IMR-90 (cell line): ENCODE measurements around the gene CASP7. TPM values are rescaled to one million over a fixed set of nuclear protein-coding genes. Genes with fewer than 3 reads are reported as not detected.

Experiments
- ATAC-seq: fragments of 200-7000 bp; cut with Tn5 transposase; 2 replicates; pipeline ENCODE4 v1.9.1; 2020; ENCODE audit warnings: low read depth, mild to moderate bottlenecking, moderate library complexity
- BruUV-seq: library from RNA; stranded (reverse); fragments of 400-500 nt; replicated peaks from 2 replicates; lab custom pipeline; 2021; lab: Mats Ljungman, UMichigan
- CTCF ChIA-PET: fragments of 300-600 bp; formaldehyde crosslinking; extraction: SDS; loops from one replicate; lab custom pipeline; 2021; ENCODE audit warnings: antibody characterized with exemption; lab: Yijun Ruan, JAX
- POLR2A ChIA-PET: fragments of 300-600 bp; sonication (Branson Sonifier 250); formaldehyde crosslinking; loops from one replicate; lab custom pipeline; 2022; ENCODE audit warnings: antibody characterized with exemption; ENCODE audit not compliant: unreplicated experiment; lab: Charles Lee
- DNase-seq: peaks from one replicate; pipeline ENCODE4 v3.0.0; 2013
- H2AFZ ChIP-seq: replicated peaks from 2 replicates; pipeline ENCODE3; 2013; ENCODE audit warnings: low read length, mild to moderate bottlenecking; ENCODE audit not compliant: poor library complexity
- H2AK5ac ChIP-seq: 2 replicates; pipeline ENCODE4 v1.6.1; 2013; ENCODE audit warnings: low read depth, low read length, inconsistent platforms
- H2AK9ac ChIP-seq: replicated peaks from 2 replicates; pipeline ENCODE3; 2013; ENCODE audit warnings: mild to moderate bottlenecking, low read depth, low read length, moderate library complexity; ENCODE audit not compliant: poor library complexity
- H2BK120ac ChIP-seq: 2 replicates; pipeline ENCODE4 v1.6.1; 2013; ENCODE audit warnings: low read depth, low read length, inconsistent platforms
- H2BK15ac ChIP-seq: 3 replicates; pipeline ENCODE4 v1.6.1; 2013; ENCODE audit warnings: low read depth, low read length, inconsistent platforms
- H2BK20ac ChIP-seq: 2 replicates; pipeline ENCODE4 v1.6.1; 2013; ENCODE audit warnings: low read depth, mild to moderate bottlenecking, inconsistent platforms, low read length, moderate library complexity
- H2BK5ac ChIP-seq: 2 replicates; pipeline ENCODE4 v1.6.1; 2013; ENCODE audit warnings: mild to moderate bottlenecking, low read depth, low read length, inconsistent platforms; ENCODE audit not compliant: poor library complexity, severe bottlenecking
- H3K14ac ChIP-seq: replicated peaks from 2 replicates; pipeline ENCODE4 v1.6.1; 2013; ENCODE audit warnings: low read depth, low read length, inconsistent platforms
- H3K18ac ChIP-seq: 2 replicates; pipeline ENCODE4 v1.6.1; 2013; ENCODE audit warnings: low read depth, low read length, control low read depth
- H3K23ac ChIP-seq: 2 replicates; pipeline ENCODE4 v1.6.1; 2013; ENCODE audit warnings: low read depth, low read length, inconsistent platforms
- H3K27ac ChIP-seq: 2 replicates; pipeline ENCODE4 v1.5.1; 2013; ENCODE audit warnings: mild to moderate bottlenecking, control low read depth, low read length; ENCODE audit not compliant: insufficient read depth
- H3K27me3 ChIP-seq: 2 replicates; pipeline ENCODE4 v1.6.1; 2013; ENCODE audit warnings: low read length; ENCODE audit not compliant: control insufficient read depth, insufficient read depth
- H3K36me3 ChIP-seq: 2 replicates; pipeline ENCODE4 v1.6.1; 2013; ENCODE audit warnings: low read length, mixed read lengths; ENCODE audit not compliant: control insufficient read depth, insufficient read depth
- H3K4ac ChIP-seq: 2 replicates; pipeline ENCODE4 v1.6.1; 2013; ENCODE audit warnings: low read depth, low read length, inconsistent platforms
- H3K4me1 ChIP-seq: 2 replicates; pipeline ENCODE4 v1.6.1; 2013; ENCODE audit warnings: low read length, mixed read lengths; ENCODE audit not compliant: control insufficient read depth, insufficient read depth
- H3K4me2 ChIP-seq: 2 replicates; pipeline ENCODE4 v1.6.1; 2013; ENCODE audit warnings: low read depth, mild to moderate bottlenecking, control low read depth, low read length, moderate library complexity
- H3K4me3 ChIP-seq: 2 replicates; pipeline ENCODE4 v1.5.1; 2013; ENCODE audit warnings: low read depth, mild to moderate bottlenecking, control low read depth, low read length, moderate library complexity; ENCODE audit not compliant: insufficient read depth
- H3K56ac ChIP-seq: 2 replicates; pipeline ENCODE4 v1.6.1; 2013; ENCODE audit warnings: low read length, inconsistent platforms; ENCODE audit not compliant: insufficient read depth; ENCODE audit errors: extremely low read depth
- H3K79me1 ChIP-seq, 2 experiments: 2 replicates each; pipeline ENCODE4 v1.6.1; 2013; ENCODE audit warnings: low read length in 2 of 2, inconsistent platforms in 1 of 2, low read depth in 1 of 2
- H3K9ac ChIP-seq: 2 replicates; pipeline ENCODE4 v1.6.1; 2013; ENCODE audit warnings: low read depth, low read length, control low read depth
- H3K9me1 ChIP-seq: 2 replicates; pipeline ENCODE4 v1.6.1; 2013; ENCODE audit warnings: low read length, inconsistent platforms; ENCODE audit not compliant: insufficient read depth
- H3K9me3 ChIP-seq: 2 replicates; pipeline ENCODE4 v1.6.1; 2013; ENCODE audit warnings: low read length; ENCODE audit not compliant: control insufficient read depth, insufficient read depth
- H4K20me1 ChIP-seq: 2 replicates; pipeline ENCODE4 v1.6.1; 2013; ENCODE audit warnings: low read length, inconsistent platforms; ENCODE audit not compliant: insufficient read depth
- H4K5ac ChIP-seq: 2 replicates; pipeline ENCODE4 v1.6.1; 2013; ENCODE audit warnings: mild to moderate bottlenecking, low read depth, low read length, control low read depth
- H4K8ac ChIP-seq, 2 experiments: 2 replicates each; pipeline ENCODE4 v1.6.1; 2013; ENCODE audit warnings: low read depth in 2 of 2, low read length in 2 of 2, control low read depth in 1 of 2, inconsistent platforms in 1 of 2
- H4K91ac ChIP-seq: 2 replicates; pipeline ENCODE4 v1.6.1; 2013; ENCODE audit warnings: low read depth, low read length, inconsistent platforms; ENCODE audit not compliant: insufficient read depth
- BHLHE40 ChIP-seq: fragments of 150-350 bp; IDR thresholded peaks from 2 replicates; pipeline ENCODE4 v1.6.1; 2016; ENCODE audit warnings: mild to moderate bottlenecking, low read depth, low read length
- CEBPB ChIP-seq: IDR thresholded peaks from 2 replicates; pipeline ENCODE4 v1.6.1; 2012; ENCODE audit warnings: low read depth, low read length, improper control_type of control experiment
- CHD1 ChIP-seq: IDR thresholded peaks from 2 replicates; pipeline ENCODE4 v1.6.1; 2012; ENCODE audit warnings: low read depth, low read length, improper control_type of control experiment
- FOS ChIP-seq: fragments of 150-350 bp; IDR thresholded peaks from 2 replicates; pipeline ENCODE4 v1.6.1; 2016; ENCODE audit warnings: low read depth, low read length
- MAFK ChIP-seq: IDR thresholded peaks from 2 replicates; pipeline ENCODE4 v1.6.1; 2012; ENCODE audit warnings: low read depth, low read length, improper control_type of control experiment
- MAZ ChIP-seq: IDR thresholded peaks from 2 replicates; pipeline ENCODE4 v1.6.1; 2012; ENCODE audit warnings: low read depth, mild to moderate bottlenecking, low read length, improper control_type of control experiment, moderate library complexity, borderline replicate concordance
- MXI1 ChIP-seq: IDR thresholded peaks from 2 replicates; pipeline ENCODE4 v1.6.1; 2012; ENCODE audit warnings: low read depth, mild to moderate bottlenecking, low read length, moderate library complexity, borderline replicate concordance
- NFE2L2 ChIP-seq: fragments of 150-350 bp; IDR thresholded peaks from 2 replicates; pipeline ENCODE4 v1.6.1; 2016; ENCODE audit warnings: low read depth, mild to moderate bottlenecking, low read length
- POLR2A ChIP-seq: IDR thresholded peaks from 2 replicates; pipeline ENCODE4 v1.6.1; 2012; ENCODE audit warnings: mild to moderate bottlenecking, low read depth, low read length
- RAD21 ChIP-seq: IDR thresholded peaks from 2 replicates; pipeline ENCODE4 v1.6.1; 2012; ENCODE audit warnings: low read length, improper control_type of control experiment
- RCOR1 ChIP-seq: IDR thresholded peaks from 2 replicates; pipeline ENCODE4 v1.6.1; 2012; ENCODE audit warnings: mild to moderate bottlenecking, low read length, improper control_type of control experiment; ENCODE audit not compliant: insufficient replicate concordance
- RFX5 ChIP-seq: IDR thresholded peaks from 2 replicates; pipeline ENCODE4 v1.8.0; 2012; ENCODE audit warnings: low read depth, mild to moderate bottlenecking, low read length, moderate library complexity
- SMC3 ChIP-seq: fragments of 150-350 bp; IDR thresholded peaks from 2 replicates; pipeline ENCODE4 v1.6.1; 2016; ENCODE audit warnings: low read depth, mild to moderate bottlenecking, antibody characterized with exemption, low read length, moderate library complexity
- WGBS, 2 experiments: methylation state at CpG; one replicate each; pipeline versions ENCODE4 v1.1.5 to v1.1.7; 2013; ENCODE audit warnings: missing lambda C conversion rate in 2 of 2; ENCODE audit not compliant: insufficient read length in 1 of 2; ENCODE audit errors: extremely low coverage in 2 of 2; 5-methylcytosine and 5-hydroxymethylcytosine counted together
- dilution Hi-C: fragments of 300-500 bp; cut with HindIII; formaldehyde crosslinking; loops from one replicate; pipeline ENCODE4 v1.14.3; 2018; ENCODE audit warnings: low sequenced_read_pairs; ENCODE audit not compliant: unreplicated experiment
- in situ Hi-C: fragments of 300-500 bp; cut with MboI; formaldehyde crosslinking; loops from 3 replicates; pipeline ENCODE4 v1.14.3; 2019; ENCODE audit warnings: low sequenced_read_pairs, inconsistent platforms, mixed read lengths
- intact Hi-C: fragments of 100-400 bp; cut with micrococcal nuclease; formaldehyde crosslinking; loops from 2 replicates; pipeline ENCODE4 v1.10.0; 2022
- polyA plus RNA-seq, 3 experiments: library from polyadenylated mRNA; depleted of rRNA; stranded (reverse); fragments of >200 nt; gene quantifications; 2 replicates each; pipeline ENCODE4 v1.2.3, GENCODE V29; 2012; ENCODE audit warnings: low replicate concordance in 1 of 3
- total RNA-seq: library from RNA; depleted of rRNA; stranded (reverse); fragments of >200 nt; gene quantifications from 2 replicates; pipeline ENCODE4 v1.2.3, GENCODE V29; 2012
- TF ChIP-seq, protein P1 (sequence below): conservative IDR thresholded peaks from 2 replicates; pipeline ENCODE4 v1.5.1; 2012; ENCODE audit warnings: mild to moderate bottlenecking, low read depth, low read length, improper control_type of control experiment
- TF ChIP-seq, protein P2 (sequence below): fragments of 150-350 bp; IDR thresholded peaks from 2 replicates; pipeline ENCODE4 v1.6.1; 2016; ENCODE audit warnings: low read depth, mild to moderate bottlenecking, low read length, moderate library complexity, borderline replicate concordance
- TF ChIP-seq, protein P3 (sequence below): fragments of 150-350 bp; IDR thresholded peaks from 2 replicates; pipeline ENCODE4 v1.6.1; 2017; ENCODE audit warnings: mild to moderate bottlenecking, antibody characterized with exemption, low read length, low read depth

The CASP7 gene
- total and polyA plus RNA-seq, 2 of the 4 experiments (the other 2 are of a cell fraction) = 15.1 to 16.7 TPM

DNA sequence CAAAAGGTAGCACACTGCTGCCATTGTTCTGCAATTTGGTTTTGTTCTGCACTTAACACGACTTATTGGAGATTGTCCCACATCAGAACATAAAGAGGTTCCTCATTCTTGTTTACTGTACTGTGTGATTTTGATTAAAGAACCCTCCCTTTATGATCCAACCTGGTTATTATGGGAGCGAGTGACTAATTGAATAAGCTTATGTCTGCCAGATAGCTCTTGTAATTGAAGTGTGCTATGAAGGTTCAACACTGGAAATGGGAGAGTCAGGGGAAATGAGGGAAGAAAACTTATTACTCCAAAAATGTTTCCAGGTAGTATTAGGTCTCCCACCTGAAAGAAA, 33.9 kb downstream of the CASP7 start:
- POLR2A ChIA-PET = no interaction called here
- in situ Hi-C loops (no loop called here), intact Hi-C loops (no loop called here), dilution Hi-C loops (no loop called here)
- Histone ChIP-seq H4K91ac (no peak overlapping the region), H3K36me3 (peaks cover 5% of the 10 kb centered on the region; the same call in 1 of the 2 replicates), H3K4me2 (no peak overlapping the region), H3K14ac (no peak overlapping the region), H4K20me1 (peaks cover 19% of the 10 kb centered on the region), H3K56ac (no peak overlapping the region), H2AFZ (no peak overlapping the region), H3K4ac (no peak overlapping the region), H2AK5ac (no peak overlapping the region), H3K9me3 (no peaks in the 10 kb centered on the region), H3K4me1 (peaks cover 4% of the 10 kb centered on the region), H3K18ac (no peak overlapping the region), H3K9me1 (peaks cover 8% of the 10 kb centered on the region; the same call in 1 of the 2 replicates), H2BK20ac (no peak overlapping the region), H2BK5ac (no peak overlapping the region), H4K8ac (no peak overlapping the region), H2BK120ac (no peak overlapping the region), H3K4me3 (no peak overlapping the region), H3K27me3 (no peaks in the 10 kb centered on the region), H2AK9ac (no peak overlapping the region), H2BK15ac (no peak overlapping the region), H3K23ac (no peak overlapping the region), H4K5ac (no peak overlapping the region), H3K79me1 (peaks cover 8 to 37% of the 10 kb centered on the region in 2 experiments), H3K27ac (no peak overlapping the region), H3K9ac (no peak overlapping the region)
- CTCF ChIA-PET = no interaction called here
- no peak for DNase-seq
- TF ChIP-seq MAFK (no peak), BHLHE40 (no peak), POLR2A (no peak), RCOR1 (no peak), CHD1 (no peak), MAZ (no peak), SMC3 (no peak), NFE2L2 (no peak), CEBPB (no peak), RFX5 (no peak), RAD21 (no peak), MXI1 (no peak), FOS (no peak)
- TF ChIP-seq, protein P1, sequence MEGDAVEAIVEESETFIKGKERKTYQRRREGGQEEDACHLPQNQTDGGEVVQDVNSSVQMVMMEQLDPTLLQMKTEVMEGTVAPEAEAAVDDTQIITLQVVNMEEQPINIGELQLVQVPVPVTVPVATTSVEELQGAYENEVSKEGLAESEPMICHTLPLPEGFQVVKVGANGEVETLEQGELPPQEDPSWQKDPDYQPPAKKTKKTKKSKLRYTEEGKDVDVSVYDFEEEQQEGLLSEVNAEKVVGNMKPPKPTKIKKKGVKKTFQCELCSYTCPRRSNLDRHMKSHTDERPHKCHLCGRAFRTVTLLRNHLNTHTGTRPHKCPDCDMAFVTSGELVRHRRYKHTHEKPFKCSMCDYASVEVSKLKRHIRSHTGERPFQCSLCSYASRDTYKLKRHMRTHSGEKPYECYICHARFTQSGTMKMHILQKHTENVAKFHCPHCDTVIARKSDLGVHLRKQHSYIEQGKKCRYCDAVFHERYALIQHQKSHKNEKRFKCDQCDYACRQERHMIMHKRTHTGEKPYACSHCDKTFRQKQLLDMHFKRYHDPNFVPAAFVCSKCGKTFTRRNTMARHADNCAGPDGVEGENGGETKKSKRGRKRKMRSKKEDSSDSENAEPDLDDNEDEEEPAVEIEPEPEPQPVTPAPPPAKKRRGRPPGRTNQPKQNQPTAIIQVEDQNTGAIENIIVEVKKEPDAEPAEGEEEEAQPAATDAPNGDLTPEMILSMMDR = no peak
- TF ChIP-seq, protein P2, sequence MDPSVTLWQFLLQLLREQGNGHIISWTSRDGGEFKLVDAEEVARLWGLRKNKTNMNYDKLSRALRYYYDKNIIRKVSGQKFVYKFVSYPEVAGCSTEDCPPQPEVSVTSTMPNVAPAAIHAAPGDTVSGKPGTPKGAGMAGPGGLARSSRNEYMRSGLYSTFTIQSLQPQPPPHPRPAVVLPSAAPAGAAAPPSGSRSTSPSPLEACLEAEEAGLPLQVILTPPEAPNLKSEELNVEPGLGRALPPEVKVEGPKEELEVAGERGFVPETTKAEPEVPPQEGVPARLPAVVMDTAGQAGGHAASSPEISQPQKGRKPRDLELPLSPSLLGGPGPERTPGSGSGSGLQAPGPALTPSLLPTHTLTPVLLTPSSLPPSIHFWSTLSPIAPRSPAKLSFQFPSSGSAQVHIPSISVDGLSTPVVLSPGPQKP = no peak
- TF ChIP-seq, protein P3, sequence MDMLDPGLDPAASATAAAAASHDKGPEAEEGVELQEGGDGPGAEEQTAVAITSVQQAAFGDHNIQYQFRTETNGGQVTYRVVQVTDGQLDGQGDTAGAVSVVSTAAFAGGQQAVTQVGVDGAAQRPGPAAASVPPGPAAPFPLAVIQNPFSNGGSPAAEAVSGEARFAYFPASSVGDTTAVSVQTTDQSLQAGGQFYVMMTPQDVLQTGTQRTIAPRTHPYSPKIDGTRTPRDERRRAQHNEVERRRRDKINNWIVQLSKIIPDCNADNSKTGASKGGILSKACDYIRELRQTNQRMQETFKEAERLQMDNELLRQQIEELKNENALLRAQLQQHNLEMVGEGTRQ = no peak
- no CpG with 5 or more reads among the region's 2 CpGs for WGBS, 2 experiments
- no peak for ATAC-seq
- no TSS peak for BruUV-seq
